ENCODE data around the gene MARCHF2. TPM values are rescaled to one million over a fixed set of nuclear protein-coding genes. Genes with fewer than 3 reads are reported as not detected.
A peak's percentile ranks its signal among the peaks of the same experiment; 100 is the strongest.

Gene MARCHF2
- polyA plus RNA-seq, 1 of the 3 experiments (the other 2 are of a cell fraction), result 57.2 TPM

- CTCF ChIA-PET, result interaction anchor here (0.6 to 1.0 kb wide), 2 partner anchors 41 to 48 kb away, joined by 3 to 4 read pairs; no protein-coding TSS in a partner anchor
- peaks cover 28% of the 10 kb centered on the region for H3K79me2 ChIP-seq (ENCODE audit: insufficient read depth)
- H3K27ac ChIP-seq (ENCODE audit: low read depth in 2 of 2, low read length in 1 of 2), result no peak overlapping the region
- POLR2A ChIA-PET, result no interaction called here
- H3K9me2 ChIP-seq, result no peaks in the 10 kb centered on the region
- no peak overlapping the region for H2AFZ ChIP-seq (ENCODE audit: low read depth)
- H3K36me3 ChIP-seq (replicated peaks in 1 of 2; ENCODE audit: control insufficient read depth in 1 of 2, insufficient read depth in 2 of 2, low read length in 1 of 2), result peaks cover 0 to 22% of the 10 kb centered on the region in 2 experiments
- H3F3A ChIP-seq (replicated peaks; ENCODE audit: insufficient read depth), result peaks cover 4% of the 10 kb centered on the region
- WGBS (ENCODE audit: low lambda C conversion rate), result 97% methylated on average over 13 of the region's 21 CpGs
- peaks cover 21% of the 10 kb centered on the region for H4K20me1 ChIP-seq (ENCODE audit: insufficient read depth)
- DNase-seq, result no peak
- H3K4me3 ChIP-seq (ENCODE audit: low read depth in 2 of 2, low read length in 1 of 2), result no peak overlapping the region
- no peaks in the 10 kb centered on the region for H3K27me3 ChIP-seq (ENCODE audit: insufficient read depth)
- peaks cover 0 to 3% of the 10 kb centered on the region in 2 experiments; a peak in 2 of 4 replicates for H3K4me1 ChIP-seq (ENCODE audit: control insufficient read depth in 1 of 2, insufficient read depth in 2 of 2, low read depth in 1 of 2, low read length in 1 of 2)
- H3K9ac ChIP-seq, result no peak overlapping the region
- TF ChIP-seq FOXJ3 (CRISPR knock-in tag; IDR thresholded peaks at IDR 0.05), result no peak
- no peak for TF ChIP-seq MXI1 (IDR thresholded peaks at IDR 0.05; ENCODE audit: low read depth, low read length)
- TF ChIP-seq RFX5 (IDR thresholded peaks at IDR 0.05; ENCODE audit: low read length), result no peak
- no peak for TF ChIP-seq NRF1 (IDR thresholded peaks at IDR 0.05; ENCODE audit: low read depth, low read length)
- TF ChIP-seq YY1 (IDR thresholded peaks at IDR 0.05; ENCODE audit: low read depth), result no peak
- TF ChIP-seq RAD21 (IDR thresholded peaks at IDR 0.05; ENCODE audit: low read length), result no peak
- TF ChIP-seq GATA2 (CRISPR knock-in tag; IDR thresholded peaks at IDR 0.05), result no peak
- TF ChIP-seq FOSL2 (IDR thresholded peaks at IDR 0.05; ENCODE audit: borderline replicate concordance, low read depth), result no peak
- no peak for TF ChIP-seq MEF2A (IDR thresholded peaks at IDR 0.05; ENCODE audit: borderline replicate concordance, low read depth)
- no peak for TF ChIP-seq TAF1 (IDR thresholded peaks at IDR 0.05; ENCODE audit: borderline replicate concordance, low read depth, low read length)
- no peak for TF ChIP-seq EP300 (IDR thresholded peaks at IDR 0.05; ENCODE audit: borderline replicate concordance in 1 of 2, low read depth in 1 of 2, low read length in 1 of 2)
- no peak for TF ChIP-seq RXRA (IDR thresholded peaks at IDR 0.05; ENCODE audit: borderline replicate concordance, low read depth)
- no peaks in the 10 kb centered on the region for H3K9me3 ChIP-seq
- H3K4me2 ChIP-seq, result no peak overlapping the region
These were observed 11.1 kb upstream of the MARCHF2 start for GRCh38 chr19:8401981-8402411.

GRCh38 chr19:8403098-8403819 is 9.8 kb upstream of the MARCHF2 start:
- Histone ChIP-seq H3K4me3 (ENCODE audit: low read depth in 2 of 2, low read length in 1 of 2) (no peak overlapping the region), H4K20me1 (ENCODE audit: insufficient read depth) (peaks cover 8% of the 10 kb centered on the region), H3K4me1 (ENCODE audit: control insufficient read depth in 1 of 2, insufficient read depth in 2 of 2, low read depth in 1 of 2, low read length in 1 of 2) (no peaks in the 10 kb centered on the region; a peak in 1 of 4 replicates), H3K4me2 (no peak overlapping the region), H3K79me2 (ENCODE audit: insufficient read depth) (peaks cover 16% of the 10 kb centered on the region; the same call in 1 of the 2 replicates), H3K9me3 (no peaks in the 10 kb centered on the region), H3K27me3 (ENCODE audit: insufficient read depth) (no peaks in the 10 kb centered on the region), H3K9me2 (no peaks in the 10 kb centered on the region), H3K9ac (no peak overlapping the region), H3K27ac (ENCODE audit: low read depth in 2 of 2, low read length in 1 of 2) (no peak overlapping the region), H3F3A (replicated peaks; ENCODE audit: insufficient read depth) (peaks cover 4% of the 10 kb centered on the region), H2AFZ (ENCODE audit: low read depth) (no peak overlapping the region), H3K36me3 (replicated peaks in 1 of 2; ENCODE audit: control insufficient read depth in 1 of 2, insufficient read depth in 2 of 2, low read length in 1 of 2) (peaks cover 0 to 22% of the 10 kb centered on the region in 2 experiments)
- WGBS (ENCODE audit: low lambda C conversion rate), result 93% methylated on average over 6 of the region's 44 CpGs
- peak; percentile 24 for DNase-seq
- POLR2A ChIA-PET, result no interaction called here
- CTCF ChIA-PET, result no interaction called here
- TF ChIP-seq NFIC (IDR thresholded peaks at IDR 0.05; ENCODE audit: borderline replicate concordance), result no peak
- TF ChIP-seq FOXM1 (IDR thresholded peaks at IDR 0.05; ENCODE audit: low read depth), result no peak
- TF ChIP-seq MAX (IDR thresholded peaks at IDR 0.05; ENCODE audit: low read depth), result no peak
- no peak for TF ChIP-seq PBX3 (IDR thresholded peaks at IDR 0.05)
- no peak for TF ChIP-seq JUND (IDR thresholded peaks at IDR 0.05)
- TF ChIP-seq RXRA (IDR thresholded peaks at IDR 0.05; ENCODE audit: borderline replicate concordance, low read depth), result no peak
- TF ChIP-seq MXI1 (IDR thresholded peaks at IDR 0.05; ENCODE audit: low read depth, low read length), result no peak
- no peak for TF ChIP-seq USF2 (IDR thresholded peaks at IDR 0.05; ENCODE audit: borderline replicate concordance, low read depth, low read length)
- no peak for TF ChIP-seq USF1 (IDR thresholded peaks at IDR 0.05; ENCODE audit: borderline replicate concordance, low read depth)
- TF ChIP-seq GATA2 (CRISPR knock-in tag; IDR thresholded peaks at IDR 0.05), result no peak
- TF ChIP-seq MEF2A (IDR thresholded peaks at IDR 0.05; ENCODE audit: borderline replicate concordance, low read depth), result no peak
- TF ChIP-seq ZBTB33 (IDR thresholded peaks at IDR 0.05; ENCODE audit: borderline replicate concordance, low read depth), result no peak
- no peak for TF ChIP-seq TAF1 (IDR thresholded peaks at IDR 0.05; ENCODE audit: borderline replicate concordance, low read depth, low read length)
- TF ChIP-seq GABPA (IDR thresholded peaks at IDR 0.05; ENCODE audit: low read depth), result no peak
- no peak for TF ChIP-seq NRF1 (IDR thresholded peaks at IDR 0.05; ENCODE audit: low read depth, low read length)
